Neural cell (in vitro differentiated cells): Measurements from ENCODE around the gene TOR2A. TPM values are rescaled to one million over a fixed set of nuclear protein-coding genes. Genes with fewer than 3 reads are reported as not detected.

ENCODE experiments used
- H2AFZ ChIP-seq: fragments of 200-600, 300-800 bp; sonication (generic), shearing (Covaris generic); 2 replicates; pipeline ENCODE4 v1.6.0; 2014; ENCODE audit warnings: low read depth, mild to moderate bottlenecking, antibody characterized with exemption, low read length, moderate library complexity
- H3F3A ChIP-seq: fragments of 200-600 bp; shearing (Covaris generic); 2 replicates; pipeline ENCODE4 v1.6.1; 2016; ENCODE audit warnings: mild to moderate bottlenecking, moderate library complexity, mixed read lengths, antibody characterized with exemption, low read length; ENCODE audit not compliant: insufficient read depth, poor library complexity, severe bottlenecking
- H3K27ac ChIP-seq: fragments of 200-600, 300-800 bp; sonication (generic), shearing (Covaris generic); 2 replicates; pipeline ENCODE4 v1.5.1; 2014; ENCODE audit warnings: mild to moderate bottlenecking, low read length, moderate library complexity
- H3K27me3 ChIP-seq: fragments of 300-800, 200-600 bp; sonication (generic), shearing (Covaris generic); 2 replicates; pipeline ENCODE4 v1.6.0; 2014; ENCODE audit warnings: mild to moderate bottlenecking, low read depth, low read length, moderate library complexity; ENCODE audit not compliant: insufficient read depth
- H3K36me3 ChIP-seq: fragments of 300-800, 200-600 bp; sonication (generic), shearing (Covaris generic); 2 replicates; pipeline ENCODE4 v1.5.1; 2014; ENCODE audit warnings: mild to moderate bottlenecking, antibody characterized with exemption, low read length, moderate library complexity; ENCODE audit not compliant: insufficient read depth
- H3K4me2 ChIP-seq: fragments of 300-800, 200-600 bp; sonication (generic), shearing (Covaris generic); 2 replicates; pipeline ENCODE4 v1.6.0; 2014; ENCODE audit warnings: mild to moderate bottlenecking, low read length
- H3K4me3 ChIP-seq: fragments of 300-800, 200-600 bp; sonication (generic), shearing (Covaris generic); 2 replicates; pipeline ENCODE4 v1.5.1; 2014; ENCODE audit warnings: mild to moderate bottlenecking, low read length, moderate library complexity
- H3K79me2 ChIP-seq: fragments of 200-600 bp; shearing (Covaris generic); replicated peaks from 2 replicates; pipeline ENCODE4 v1.6.0; 2014; ENCODE audit warnings: mild to moderate bottlenecking, low read length, moderate library complexity; ENCODE audit not compliant: insufficient read depth
- H3K9ac ChIP-seq: fragments of 300-800, 200-600 bp; sonication (generic), shearing (Covaris generic); 2 replicates; pipeline ENCODE4 v1.6.1; 2016; ENCODE audit warnings: mild to moderate bottlenecking, low read length, mixed read lengths
- H3K9me2 ChIP-seq: fragments of 200-600 bp; shearing (Covaris generic); 2 replicates; pipeline ENCODE4 v1.6.1; 2016; ENCODE audit warnings: mild to moderate bottlenecking, low read length, mixed read lengths; ENCODE audit not compliant: insufficient read depth
- H3K9me3 ChIP-seq: fragments of 200-600, 300-800 bp; sonication (generic), shearing (Covaris generic); 2 replicates; pipeline ENCODE4 v1.6.1; 2016; ENCODE audit warnings: mild to moderate bottlenecking, mixed run types, low read length, moderate library complexity, mixed read lengths
- H4K20me1 ChIP-seq: fragments of 200-600 bp; shearing (Covaris generic); 2 replicates; pipeline ENCODE4 v1.6.1; 2016; ENCODE audit warnings: mild to moderate bottlenecking, mixed run types; ENCODE audit not compliant: insufficient read depth
- EP300 ChIP-seq: fragments of 450-650 bp; conservative IDR thresholded peaks from 2 replicates; pipeline ENCODE4 v1.6.1; 2014; ENCODE audit warnings: antibody characterized with exemption, mild to moderate bottlenecking, moderate library complexity; ENCODE audit not compliant: poor library complexity, severe bottlenecking
- EZH2 ChIP-seq: fragments of 200-600, 300-800 bp; shearing (Covaris generic), sonication (generic); IDR thresholded peaks from 2 replicates; pipeline ENCODE4 v1.6.1; 2014; ENCODE audit warnings: antibody characterized with exemption, low read length, borderline replicate concordance, mild to moderate bottlenecking; ENCODE audit not compliant: insufficient read depth, poor library complexity, severe bottlenecking
- MXI1 ChIP-seq: fragments of 450-650 bp; conservative IDR thresholded peaks from 2 replicates; pipeline ENCODE4 v1.6.1; 2014; ENCODE audit warnings: antibody characterized with exemption, mild to moderate bottlenecking; ENCODE audit not compliant: poor library complexity, severe bottlenecking
- POLR2AphosphoS5 ChIP-seq: IDR thresholded peaks from 2 replicates; pipeline ENCODE4 v1.6.1; 2012
- RAD21 ChIP-seq: fragments of 450-650 bp; conservative IDR thresholded peaks from 2 replicates; pipeline ENCODE4 v1.6.1; 2014; ENCODE audit warnings: antibody characterized with exemption, mild to moderate bottlenecking, moderate library complexity
- REST ChIP-seq: IDR thresholded peaks from 2 replicates; pipeline ENCODE4 v1.6.1; 2012; ENCODE audit warnings: borderline replicate concordance
- SMC3 ChIP-seq: fragments of 450-650 bp; conservative IDR thresholded peaks from 2 replicates; pipeline ENCODE4 v1.6.1; 2014; ENCODE audit warnings: antibody characterized with exemption, mild to moderate bottlenecking, moderate library complexity; ENCODE audit not compliant: poor library complexity
- TAF1 ChIP-seq: IDR thresholded peaks from 2 replicates; pipeline ENCODE4 v1.6.1; 2012; ENCODE audit warnings: low read depth
- polyA plus RNA-seq: library from polyadenylated mRNA; depleted of rRNA; stranded (reverse); fragments of >200 nt; gene quantifications from 2 replicates; pipeline ENCODE4 v1.2.3, GENCODE V29; 2014
- TF ChIP-seq, protein P1 (sequence below): fragments of 450-650 bp; IDR thresholded peaks from 2 replicates; pipeline ENCODE4 v1.5.1; 2014; ENCODE audit warnings: antibody characterized with exemption, mild to moderate bottlenecking, moderate library complexity; ENCODE audit not compliant: poor library complexity, severe bottlenecking

The TOR2A gene
- polyA plus RNA-seq, 1 donor from 2014 or later: 59.7 TPM

- no peak overlapping the region for H3K4me2 ChIP-seq
- no peak overlapping the region for H3K27ac ChIP-seq
Observed at GRCh38 chr9:127694890-127695720, 40.0 kb downstream of the TOR2A start.

GRCh38 chr9:127693697-127694096, 41.4 kb downstream of the TOR2A start:
- H3K27me3 ChIP-seq: no peaks in the 10 kb centered on the region
- no peak overlapping the region for H3K27ac ChIP-seq
- no peak overlapping the region for H2AFZ ChIP-seq
- TF ChIP-seq EZH2 (no peak), TAF1 (no peak), POLR2AphosphoS5 (no peak), EP300 (no peak), SMC3 (no peak), MXI1 (no peak)
- TF ChIP-seq, protein P1, sequence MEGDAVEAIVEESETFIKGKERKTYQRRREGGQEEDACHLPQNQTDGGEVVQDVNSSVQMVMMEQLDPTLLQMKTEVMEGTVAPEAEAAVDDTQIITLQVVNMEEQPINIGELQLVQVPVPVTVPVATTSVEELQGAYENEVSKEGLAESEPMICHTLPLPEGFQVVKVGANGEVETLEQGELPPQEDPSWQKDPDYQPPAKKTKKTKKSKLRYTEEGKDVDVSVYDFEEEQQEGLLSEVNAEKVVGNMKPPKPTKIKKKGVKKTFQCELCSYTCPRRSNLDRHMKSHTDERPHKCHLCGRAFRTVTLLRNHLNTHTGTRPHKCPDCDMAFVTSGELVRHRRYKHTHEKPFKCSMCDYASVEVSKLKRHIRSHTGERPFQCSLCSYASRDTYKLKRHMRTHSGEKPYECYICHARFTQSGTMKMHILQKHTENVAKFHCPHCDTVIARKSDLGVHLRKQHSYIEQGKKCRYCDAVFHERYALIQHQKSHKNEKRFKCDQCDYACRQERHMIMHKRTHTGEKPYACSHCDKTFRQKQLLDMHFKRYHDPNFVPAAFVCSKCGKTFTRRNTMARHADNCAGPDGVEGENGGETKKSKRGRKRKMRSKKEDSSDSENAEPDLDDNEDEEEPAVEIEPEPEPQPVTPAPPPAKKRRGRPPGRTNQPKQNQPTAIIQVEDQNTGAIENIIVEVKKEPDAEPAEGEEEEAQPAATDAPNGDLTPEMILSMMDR: no peak
- no peak overlapping the region for H3K9ac ChIP-seq
- H3K4me3 ChIP-seq: no peak overlapping the region
- H4K20me1 ChIP-seq: no peaks in the 10 kb centered on the region
- H3K9me2 ChIP-seq: no peaks in the 10 kb centered on the region
- no peaks in the 10 kb centered on the region for H3K9me3 ChIP-seq
- H3F3A ChIP-seq: no peaks in the 10 kb centered on the region
- no peaks in the 10 kb centered on the region for H3K36me3 ChIP-seq
- no peak overlapping the region for H3K4me2 ChIP-seq
- no peaks in the 10 kb centered on the region for H3K79me2 ChIP-seq

More at GRCh38 chr9:127694890-127695720, 40.0 kb downstream of the TOR2A start:
- Histone ChIP-seq H3K27me3 (no peaks in the 10 kb centered on the region), H3K9me2 (no peaks in the 10 kb centered on the region), H3K79me2 (no peaks in the 10 kb centered on the region), H3K9me3 (no peaks in the 10 kb centered on the region), H3K4me3 (no peak overlapping the region), H3K36me3 (no peaks in the 10 kb centered on the region), H3K9ac (no peak overlapping the region), H2AFZ (no peak overlapping the region), H4K20me1 (no peaks in the 10 kb centered on the region), H3F3A (no peaks in the 10 kb centered on the region)
- TF ChIP-seq, protein P1: no peak
- TF ChIP-seq RAD21 (no peak), SMC3 (no peak), TAF1 (no peak), MXI1 (no peak), EP300 (no peak), REST (no peak), POLR2AphosphoS5 (no peak), EZH2 (no peak)
